ENCODE measurements around the gene RESP18. TPM values are rescaled to one million over a fixed set of nuclear protein-coding genes. Genes with fewer than 3 reads are reported as not detected.
A peak's percentile ranks its signal among the peaks of the same experiment; 100 is the strongest.

RESP18 gene
- total RNA-seq, 1 experiment from 2014 or later, result not detected

DNA sequence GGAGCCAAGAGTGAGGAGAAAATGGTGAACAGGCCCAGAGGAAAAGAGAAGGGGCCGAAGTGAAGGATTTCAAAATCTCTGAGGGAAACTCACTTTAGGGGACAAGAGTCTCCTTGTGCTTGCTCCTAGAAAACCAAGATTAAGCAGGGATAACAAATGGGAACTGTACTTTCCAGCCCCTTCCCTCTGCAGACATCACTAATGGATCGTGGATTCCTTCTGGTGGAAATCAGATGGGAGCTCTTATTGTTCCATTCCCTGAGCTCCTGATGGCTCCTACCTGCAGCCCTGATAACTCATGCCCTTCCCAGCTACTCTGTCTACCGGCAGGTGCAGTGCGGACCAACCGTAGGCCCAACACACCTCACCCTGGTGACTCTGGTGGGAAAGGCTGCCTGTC is 20.6 kb upstream of the RESP18 start (continued):
- TF ChIP-seq, protein P1, sequence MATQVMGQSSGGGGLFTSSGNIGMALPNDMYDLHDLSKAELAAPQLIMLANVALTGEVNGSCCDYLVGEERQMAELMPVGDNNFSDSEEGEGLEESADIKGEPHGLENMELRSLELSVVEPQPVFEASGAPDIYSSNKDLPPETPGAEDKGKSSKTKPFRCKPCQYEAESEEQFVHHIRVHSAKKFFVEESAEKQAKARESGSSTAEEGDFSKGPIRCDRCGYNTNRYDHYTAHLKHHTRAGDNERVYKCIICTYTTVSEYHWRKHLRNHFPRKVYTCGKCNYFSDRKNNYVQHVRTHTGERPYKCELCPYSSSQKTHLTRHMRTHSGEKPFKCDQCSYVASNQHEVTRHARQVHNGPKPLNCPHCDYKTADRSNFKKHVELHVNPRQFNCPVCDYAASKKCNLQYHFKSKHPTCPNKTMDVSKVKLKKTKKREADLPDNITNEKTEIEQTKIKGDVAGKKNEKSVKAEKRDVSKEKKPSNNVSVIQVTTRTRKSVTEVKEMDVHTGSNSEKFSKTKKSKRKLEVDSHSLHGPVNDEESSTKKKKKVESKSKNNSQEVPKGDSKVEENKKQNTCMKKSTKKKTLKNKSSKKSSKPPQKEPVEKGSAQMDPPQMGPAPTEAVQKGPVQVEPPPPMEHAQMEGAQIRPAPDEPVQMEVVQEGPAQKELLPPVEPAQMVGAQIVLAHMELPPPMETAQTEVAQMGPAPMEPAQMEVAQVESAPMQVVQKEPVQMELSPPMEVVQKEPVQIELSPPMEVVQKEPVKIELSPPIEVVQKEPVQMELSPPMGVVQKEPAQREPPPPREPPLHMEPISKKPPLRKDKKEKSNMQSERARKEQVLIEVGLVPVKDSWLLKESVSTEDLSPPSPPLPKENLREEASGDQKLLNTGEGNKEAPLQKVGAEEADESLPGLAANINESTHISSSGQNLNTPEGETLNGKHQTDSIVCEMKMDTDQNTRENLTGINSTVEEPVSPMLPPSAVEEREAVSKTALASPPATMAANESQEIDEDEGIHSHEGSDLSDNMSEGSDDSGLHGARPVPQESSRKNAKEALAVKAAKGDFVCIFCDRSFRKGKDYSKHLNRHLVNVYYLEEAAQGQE (IDR thresholded peaks at IDR 0.05; ENCODE audit: low read depth), result no peak
- TF ChIP-seq POLR2AphosphoS5 (IDR thresholded peaks at IDR 0.05; ENCODE audit: low read depth, low read length) (no peak), ELF1 (IDR thresholded peaks at IDR 0.05; ENCODE audit: borderline replicate concordance, low read depth) (no peak), TCF7L2 (IDR thresholded peaks at IDR 0.05; ENCODE audit: borderline replicate concordance, extremely low read depth, insufficient read depth, insufficient read length) (no peak), SIN3A (IDR thresholded peaks at IDR 0.05; ENCODE audit: low read depth) (no peak), MAX (IDR thresholded peaks at IDR 0.05) (no peak), EGR1 (IDR thresholded peaks at IDR 0.05; ENCODE audit: low read depth) (no peak), YY1 (IDR thresholded peaks at IDR 0.05; ENCODE audit: extremely low read depth, insufficient replicate concordance, low read depth, low read length) (no peak), ZFX (IDR thresholded peaks at IDR 0.05) (no peak)

DNA sequence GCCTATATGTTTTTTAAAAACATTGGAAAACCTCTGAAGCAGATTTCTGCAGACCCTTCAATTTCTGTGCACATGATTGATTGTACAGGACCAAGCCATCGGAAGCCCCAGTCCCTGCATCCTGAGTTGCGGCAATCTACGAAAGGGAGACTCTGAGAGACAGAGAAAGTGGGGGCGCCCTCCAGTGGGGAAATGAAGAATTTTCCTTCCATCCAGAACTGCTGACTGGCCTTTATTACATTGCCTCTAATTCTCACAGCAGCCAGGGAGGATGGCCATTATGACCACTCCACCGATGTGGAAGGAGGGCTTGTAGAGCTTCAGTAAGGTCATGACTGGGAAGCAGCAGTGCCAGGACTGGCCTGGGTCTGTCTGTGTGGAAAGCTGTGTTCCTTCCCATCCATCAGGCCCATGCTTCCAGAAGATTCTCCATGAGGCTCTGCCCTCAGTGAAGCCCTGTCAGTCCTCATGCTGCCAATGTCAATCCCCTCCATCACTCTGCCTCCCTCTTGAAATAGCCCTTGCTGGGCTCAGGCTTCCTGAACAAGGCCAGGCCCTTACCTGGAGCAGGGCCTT is 20.0 kb upstream of the RESP18 start:
- no TSS peak for BruUV-seq (replicated peaks)
- CTCF ChIA-PET, result no interaction called here
- Histone ChIP-seq H3K4me1 (ENCODE audit: control insufficient read depth in 1 of 2, insufficient read depth in 2 of 2, low read length in 2 of 2) (no peaks in the 10 kb centered on the region), H3K27ac (ENCODE audit: low read depth, low read length) (no peak overlapping the region), H3K9me2 (ENCODE audit: insufficient read depth) (no peaks in the 10 kb centered on the region), H2AFZ (ENCODE audit: low read depth, low read length, poor library complexity, severe bottlenecking) (peak overlapping the region; percentile 40), H3K79me2 (ENCODE audit: insufficient read depth, low read length) (no peaks in the 10 kb centered on the region), H3K4me2 (ENCODE audit: low read length) (peak overlapping the region; percentile 43), H3K9me3 (ENCODE audit: control insufficient read depth in 1 of 2, insufficient read depth in 1 of 2, low read depth in 1 of 2, low read length in 2 of 2) (no peaks in the 10 kb centered on the region), H3K4me3 (replicated peaks in 1 of 2; ENCODE audit: low read depth in 1 of 2, low read length in 2 of 2) (no peak overlapping the region), H3K27me3 (ENCODE audit: insufficient read depth, low read length) (peaks cover 3% of the 10 kb centered on the region; the same call in 1 of the 2 replicates), H3K9ac (ENCODE audit: low read length) (no peak overlapping the region), H4K20me1 (ENCODE audit: insufficient read depth) (no peaks in the 10 kb centered on the region), H3K36me3 (ENCODE audit: control insufficient read depth in 1 of 2, insufficient read depth in 2 of 2, low read length in 2 of 2) (no peaks in the 10 kb centered on the region)
- POLR2A ChIA-PET, result no interaction called here
- peak; percentile 53 for DNase-seq (ENCODE audit: low read depth, low spot score)
- TF ChIP-seq, protein P2, sequence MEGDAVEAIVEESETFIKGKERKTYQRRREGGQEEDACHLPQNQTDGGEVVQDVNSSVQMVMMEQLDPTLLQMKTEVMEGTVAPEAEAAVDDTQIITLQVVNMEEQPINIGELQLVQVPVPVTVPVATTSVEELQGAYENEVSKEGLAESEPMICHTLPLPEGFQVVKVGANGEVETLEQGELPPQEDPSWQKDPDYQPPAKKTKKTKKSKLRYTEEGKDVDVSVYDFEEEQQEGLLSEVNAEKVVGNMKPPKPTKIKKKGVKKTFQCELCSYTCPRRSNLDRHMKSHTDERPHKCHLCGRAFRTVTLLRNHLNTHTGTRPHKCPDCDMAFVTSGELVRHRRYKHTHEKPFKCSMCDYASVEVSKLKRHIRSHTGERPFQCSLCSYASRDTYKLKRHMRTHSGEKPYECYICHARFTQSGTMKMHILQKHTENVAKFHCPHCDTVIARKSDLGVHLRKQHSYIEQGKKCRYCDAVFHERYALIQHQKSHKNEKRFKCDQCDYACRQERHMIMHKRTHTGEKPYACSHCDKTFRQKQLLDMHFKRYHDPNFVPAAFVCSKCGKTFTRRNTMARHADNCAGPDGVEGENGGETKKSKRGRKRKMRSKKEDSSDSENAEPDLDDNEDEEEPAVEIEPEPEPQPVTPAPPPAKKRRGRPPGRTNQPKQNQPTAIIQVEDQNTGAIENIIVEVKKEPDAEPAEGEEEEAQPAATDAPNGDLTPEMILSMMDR (IDR thresholded peaks at IDR 0.05 in 2 of 3, conservative IDR thresholded peaks at IDR 0.05 in 1 of 3; ENCODE audit: borderline replicate concordance in 1 of 3, insufficient read depth in 1 of 3, low read depth in 2 of 3, low read length in 2 of 3), result peak; percentile 74 to 94 (median 87)
- TF ChIP-seq SIN3A (IDR thresholded peaks at IDR 0.05; ENCODE audit: low read depth), result no peak
- TF ChIP-seq, protein P3, sequence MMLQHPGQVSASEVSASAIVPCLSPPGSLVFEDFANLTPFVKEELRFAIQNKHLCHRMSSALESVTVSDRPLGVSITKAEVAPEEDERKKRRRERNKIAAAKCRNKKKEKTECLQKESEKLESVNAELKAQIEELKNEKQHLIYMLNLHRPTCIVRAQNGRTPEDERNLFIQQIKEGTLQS (IDR thresholded peaks at IDR 0.05), result no peak
- TF ChIP-seq RAD21 (IDR thresholded peaks at IDR 0.05; ENCODE audit: low read depth), result peak; percentile 84
- no peak for TF ChIP-seq JUND (IDR thresholded peaks at IDR 0.05)
- no peak for TF ChIP-seq ZNF274 (IDR thresholded peaks at IDR 0.05; ENCODE audit: low read depth, low read length)
- TF ChIP-seq TCF7L2 (IDR thresholded peaks at IDR 0.05; ENCODE audit: borderline replicate concordance, extremely low read depth, insufficient read depth, insufficient read length), result no peak
- TF ChIP-seq EZH2phosphoT487 (IDR thresholded peaks at IDR 0.05; ENCODE audit: borderline replicate concordance), result no peak
- no peak for TF ChIP-seq CBX3 (IDR thresholded peaks at IDR 0.05; ENCODE audit: low read depth)
- RAD21 ChIA-PET (ENCODE audit: low non-redundant PET in 1 of 2, low total read pairs in 2 of 2, uncharacterized antibody in 2 of 2, unreplicated experiment in 2 of 2), result no interaction called here
- peak; percentile 96 for ATAC-seq
- intact Hi-C loops (cut with micrococcal nuclease), result loop anchor here (2.0 kb wide), 1 partner anchor 192 kb away; the partner anchor contains the start of gene NHEJ1
